SU-DHL-6 (cell line): ENCODE measurements around the gene CLASP1.

Experiments used
- H2AFZ ChIP-seq: fragments of 200-600 bp; sonication (generic); 2 replicates; pipeline ENCODE4 v1.6.1; 2014; ENCODE audit warnings: low read depth, mild to moderate bottlenecking, moderate library complexity, mixed read lengths, antibody characterized with exemption, low read length; ENCODE audit not compliant: severe bottlenecking
- H3F3A ChIP-seq: fragments of 200-600 bp; shearing (Covaris generic); 2 replicates; pipeline ENCODE4 v1.6.0; 2016; ENCODE audit warnings: antibody characterized with exemption, mild to moderate bottlenecking; ENCODE audit not compliant: insufficient read depth
- H3K27ac ChIP-seq: fragments of 200-600 bp; sonication (generic); 2 replicates; pipeline ENCODE4 v1.5.1; 2016; ENCODE audit warnings: low read depth, mild to moderate bottlenecking, low read length, moderate library complexity, mixed read lengths
- H3K27me3 ChIP-seq: fragments of 200-600 bp; sonication (generic), shearing (Covaris generic); 2 replicates; pipeline ENCODE4 v1.6.0; 2014; ENCODE audit warnings: mild to moderate bottlenecking, low read length
- H3K36me3 ChIP-seq: fragments of 200-600 bp; sonication (generic); 2 replicates; pipeline ENCODE4 v1.6.1; 2014; ENCODE audit warnings: mild to moderate bottlenecking, low read length, mixed read lengths
- H3K4me2 ChIP-seq: fragments of 300-600, 200-600 bp; shearing (Covaris generic), sonication (generic); 2 replicates; pipeline ENCODE4 v1.6.0; 2014; ENCODE audit warnings: low read length, low read depth, mild to moderate bottlenecking; ENCODE audit not compliant: poor library complexity, severe bottlenecking
- H3K4me3 ChIP-seq: fragments of 200-600 bp; sonication (generic); 2 replicates; pipeline ENCODE4 v1.5.1; 2014; ENCODE audit warnings: antibody characterized with exemption, low read length, mild to moderate bottlenecking, mixed read lengths; ENCODE audit not compliant: insufficient read depth, poor library complexity, severe bottlenecking
- H3K79me2 ChIP-seq: fragments of 200-600 bp; sonication (generic); 2 replicates; pipeline ENCODE4 v1.6.1; 2014; ENCODE audit warnings: mild to moderate bottlenecking, low read length, moderate library complexity; ENCODE audit not compliant: insufficient read depth
- H3K9ac ChIP-seq: fragments of 200-600 bp; sonication (generic); 2 replicates; pipeline ENCODE4 v1.7.0; 2014; ENCODE audit warnings: mild to moderate bottlenecking, low read length
- H3K9me2 ChIP-seq: fragments of 200-600 bp; sonication (generic); replicated peaks from 2 replicates; pipeline ENCODE4 v1.6.1; 2014; ENCODE audit warnings: low read length; ENCODE audit not compliant: insufficient read depth
- H3K9me3 ChIP-seq: fragments of 200-600 bp; sonication (generic); 2 replicates; pipeline ENCODE4 v1.6.1; 2014; ENCODE audit warnings: low read length, mixed read lengths; ENCODE audit not compliant: insufficient read depth
- H4K20me1 ChIP-seq: fragments of 200-600 bp; sonication (generic); 2 replicates; pipeline ENCODE4 v1.6.1; 2014; ENCODE audit warnings: low read depth, mild to moderate bottlenecking, antibody characterized with exemption, low read length, moderate library complexity, mixed read lengths
- CTCF ChIP-seq: fragments of 200-600 bp; sonication (generic); IDR thresholded peaks from one replicate; pipeline ENCODE4 v1.5.1; 2017; ENCODE audit warnings: antibody characterized with exemption, mild to moderate bottlenecking, low read length, moderate library complexity; ENCODE audit not compliant: insufficient read depth, poor library complexity, severe bottlenecking
- EZH2phosphoT487 ChIP-seq: fragments of 200-600 bp; sonication (generic), shearing (Covaris generic); conservative IDR thresholded peaks from 2 replicates; pipeline ENCODE4 v1.6.1; 2018; ENCODE audit warnings: mild to moderate bottlenecking, antibody characterized with exemption, low read length, moderate library complexity, mixed read lengths

Gene CLASP1

GRCh38 chr2:121346859-121347258 lies 302.4 kb downstream of the CLASP1 start:
- Histone ChIP-seq H4K20me1 (no peaks in the 10 kb centered on the region), H3K27ac (no peak overlapping the region), H3K36me3 (0 out of 2 replicates have a peak, but pooled peaks cover 5% of the 10 kb centered on the region), H3F3A (no peaks in the 10 kb centered on the region), H3K4me2 (no peak overlapping the region), H3K9me2 (no peaks in the 10 kb centered on the region), H3K9me3 (no peaks in the 10 kb centered on the region), H3K27me3 (no peaks in the 10 kb centered on the region), H3K79me2 (no peaks in the 10 kb centered on the region), H3K9ac (no peak overlapping the region), H3K4me3 (no peak overlapping the region), H2AFZ (no peak overlapping the region)
- TF ChIP-seq EZH2phosphoT487: no peak
- TF ChIP-seq CTCF: no peak

- Histone ChIP-seq H2AFZ (no peak overlapping the region), H3K9me3 (no peaks in the 10 kb centered on the region), H3K36me3 (0 out of 2 replicates have a peak, but pooled peaks cover 5% of the 10 kb centered on the region)
These were observed 302.9 kb downstream of the CLASP1 start for GRCh38 chr2:121346407-121346806.

GRCh38 chr2:121345887-121346286 lies 303.4 kb downstream of the CLASP1 start:
- H3K9ac ChIP-seq: no peak overlapping the region
- H3K36me3 ChIP-seq: 0 out of 2 replicates have a peak, but pooled peaks cover 5% of the 10 kb centered on the region
- no peaks in the 10 kb centered on the region for H3K79me2 ChIP-seq
- no peaks in the 10 kb centered on the region for H3K27me3 ChIP-seq
- no peaks in the 10 kb centered on the region for H4K20me1 ChIP-seq
- no peak overlapping the region for H2AFZ ChIP-seq
- H3F3A ChIP-seq: no peaks in the 10 kb centered on the region
- no peaks in the 10 kb centered on the region for H3K9me2 ChIP-seq
- no peak overlapping the region for H3K4me3 ChIP-seq
- H3K9me3 ChIP-seq: no peaks in the 10 kb centered on the region
- TF ChIP-seq EZH2phosphoT487 (no peak), CTCF (no peak)
- no peak overlapping the region for H3K4me2 ChIP-seq
- H3K27ac ChIP-seq: no peak overlapping the region

More at GRCh38 chr2:121346407-121346806, 302.9 kb downstream of the CLASP1 start:
- Histone ChIP-seq H3K9ac (no peak overlapping the region), H3K4me2 (no peak overlapping the region), H3K27ac (no peak overlapping the region), H4K20me1 (no peaks in the 10 kb centered on the region), H3K79me2 (no peaks in the 10 kb centered on the region), H3K9me2 (no peaks in the 10 kb centered on the region), H3K4me3 (no peak overlapping the region), H3F3A (no peaks in the 10 kb centered on the region), H3K27me3 (no peaks in the 10 kb centered on the region)
- TF ChIP-seq CTCF (no peak), EZH2phosphoT487 (no peak)
